Measurements from ENCODE around the gene GPI. TPM values are rescaled to one million over a fixed set of nuclear protein-coding genes. Genes with fewer than 3 reads are reported as not detected.

GPI gene
- total RNA-seq, 5 donors from 2014 or later (not counting 1 experiment from before 2014, with no cell fraction given): 108 to 132 (median 126) TPM

- no peaks in the 10 kb centered on the region for H3K27me3 ChIP-seq (replicated peaks in 1 of 2; ENCODE audit: control insufficient read depth in 2 of 2, extremely low read depth in 1 of 2, insufficient read depth in 2 of 2, low read length in 1 of 2)
- Mint-ChIP-seq H3K4me1 (peaks cover 14 to 16% (median 14%) of the 10 kb centered on the region in 3 donors), H3K4me3 (no peak overlapping the region), H3K27ac (no peak overlapping the region), H3K9me3 (no peaks in the 10 kb centered on the region), H3K36me3 (peaks cover 36% of the 10 kb centered on the region), H3K27me3 (no peaks in the 10 kb centered on the region)
- POLR2A ChIA-PET: no interaction called here
- DNase-seq: no peak
- no peak overlapping the region for H3K4me3 ChIP-seq (ENCODE audit: control insufficient read depth in 1 of 2, extremely low read depth in 1 of 2, low read length in 1 of 2)
- peaks cover 16 to 84% of the 10 kb centered on the region in 2 donors for H3K36me3 ChIP-seq (ENCODE audit: control insufficient read depth in 2 of 2, extremely low read depth in 1 of 2, insufficient read depth in 1 of 2, low read length in 1 of 2)
- no CpG with 5 or more reads among the region's 3 CpGs for WGBS (ENCODE audit: insufficient coverage)
- H3K4me1 ChIP-seq (ENCODE audit: control insufficient read depth in 1 of 2, extremely low read depth in 1 of 2, insufficient read depth in 2 of 2, low read length in 2 of 2): no peaks in the 10 kb centered on the region
- no peak overlapping the region for H3K27ac ChIP-seq (ENCODE audit: low read length)
- CTCF ChIA-PET: interaction anchor here in 1 of 2 donors (0.7 kb wide), 1 partner anchor 1112 kb away, joined by 3 read pairs; no protein-coding TSS in a partner anchor
- H3K9me3 ChIP-seq: no peaks in the 10 kb centered on the region
- ATAC-seq (replicated peaks in 1 of 4): no peak
These were observed 71.7 kb downstream of the GPI start for GRCh38 chr19:34436716-34437115.

GRCh38 chr19:34448191-34448590, 83.2 kb downstream of the GPI start:
- H3K27me3 Mint-ChIP-seq: no peaks in the 10 kb centered on the region
- no peak for ATAC-seq (replicated peaks in 1 of 4)
- peaks cover 67% of the 10 kb centered on the region for H3K36me3 Mint-ChIP-seq
- no peak overlapping the region for H3K4me3 Mint-ChIP-seq
- H3K4me1 Mint-ChIP-seq: peaks cover 2 to 7% (median 6%) of the 10 kb centered on the region in 3 donors
- Histone ChIP-seq H3K4me1 (ENCODE audit: control insufficient read depth in 1 of 2, extremely low read depth in 1 of 2, insufficient read depth in 2 of 2, low read length in 2 of 2) (no peaks in the 10 kb centered on the region), H3K27me3 (replicated peaks in 1 of 2; ENCODE audit: control insufficient read depth in 2 of 2, extremely low read depth in 1 of 2, insufficient read depth in 2 of 2, low read length in 1 of 2) (no peaks in the 10 kb centered on the region), H3K4me3 (ENCODE audit: control insufficient read depth in 1 of 2, extremely low read depth in 1 of 2, low read length in 1 of 2) (no peak overlapping the region), H3K36me3 (ENCODE audit: control insufficient read depth in 2 of 2, extremely low read depth in 1 of 2, insufficient read depth in 1 of 2, low read length in 1 of 2) (peaks cover 12 to 83% of the 10 kb centered on the region in 2 donors), H3K9me3 (no peaks in the 10 kb centered on the region), H3K27ac (ENCODE audit: low read length) (no peak overlapping the region)
- H3K9me3 Mint-ChIP-seq: no peaks in the 10 kb centered on the region
- 100% methylated on average over 2 of the region's 3 CpGs for WGBS (ENCODE audit: insufficient coverage)
- DNase-seq: no peak
- POLR2A ChIA-PET: interaction anchor here in 1 of 2 donors (0.6 kb wide), 1 partner anchor 34 kb away, joined by 3 read pairs; no protein-coding TSS in a partner anchor
- no peak overlapping the region for H3K27ac Mint-ChIP-seq
- CTCF ChIA-PET: interaction anchor here in 1 of 2 donors (0.6 to 0.7 kb wide), 2 partner anchors 101 to 1667 kb away, joined by 3 read pairs; partner anchors contain the start of gene TBCB

Other genes starting within 250 kb of the GPI start
- gene LSM14A, start 192.7 kb upstream of the GPI start, total RNA-seq: 100 to 1,000 TPM; 135 to 180 (median 159) TPM
- 10 to 100 TPM; 31.8 to 51.6 (median 34.8) TPM for gene GARRE1, start 110.6 kb upstream of the GPI start, total RNA-seq
- 10 to 100 TPM in 4 of 5 donors, 1 to 10 TPM in 1; 9.4 to 14.8 (median 14.2) TPM for gene PDCD2L, start 39.2 kb downstream of the GPI start, total RNA-seq
- 10 to 100 TPM; 61.7 to 87.2 (median 71.3) TPM for gene UBA2, start 63.2 kb downstream of the GPI start, total RNA-seq
- gene WTIP, start 116.6 kb downstream of the GPI start, total RNA-seq: 1 to 10 TPM in 1 of 5 donors, under 1 TPM in 4; 0.21 to 1.2 (median 0.50) TPM